Measurements from ENCODE around the gene RNF103. TPM values are rescaled to one million over a fixed set of nuclear protein-coding genes. Genes with fewer than 3 reads are reported as not detected.

RNF103 gene
- total RNA-seq, 1 donor from 2014 or later: 23.3 TPM

DNA sequence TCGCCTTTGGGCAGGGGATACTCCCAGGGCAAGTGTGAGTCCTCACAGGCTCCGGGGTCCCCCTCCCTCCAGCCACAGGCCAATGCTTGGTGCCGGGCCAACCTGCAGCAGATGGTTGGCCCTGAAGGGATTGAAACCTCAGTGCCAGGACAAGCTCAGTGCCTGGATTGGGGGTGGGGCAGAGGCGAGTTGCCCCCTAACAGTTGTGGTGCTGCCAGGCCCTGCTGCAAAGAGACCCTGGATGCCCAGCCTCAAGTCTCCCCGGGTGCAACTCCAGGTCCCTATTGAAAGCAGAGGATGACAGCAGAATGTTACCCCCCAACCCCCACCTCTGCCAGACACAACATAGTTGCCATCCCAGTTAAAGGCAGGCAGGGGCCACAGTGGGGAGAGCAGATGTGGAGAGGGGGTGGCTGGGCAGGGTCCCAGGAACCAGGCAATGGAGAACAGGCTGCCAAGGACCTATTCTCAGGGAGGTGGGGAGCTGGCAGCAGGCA, 9.5 kb upstream of the RNF103 start:
- Histone ChIP-seq H3K36me3 (no peaks in the 10 kb centered on the region), H3K27me3 (no peaks in the 10 kb centered on the region), H3K4me3 (no peak overlapping the region), H3K27ac (no peak overlapping the region), H3K9me3 (no peaks in the 10 kb centered on the region), H3K4me1 (no peaks in the 10 kb centered on the region)
- intact Hi-C loops (cut with DNase I): no loop called here
- no peak for DNase-seq (ENCODE audit: extremely low spot score in 2 of 2)
- TF ChIP-seq CTCF (IDR thresholded peaks at IDR 0.05) (no peak), POLR2A (IDR thresholded peaks at IDR 0.05) (no peak), POLR2AphosphoS5 (IDR thresholded peaks at IDR 0.05; ENCODE audit: insufficient read depth in 1 of 2, low read depth in 1 of 2) (no peak)

DNA sequence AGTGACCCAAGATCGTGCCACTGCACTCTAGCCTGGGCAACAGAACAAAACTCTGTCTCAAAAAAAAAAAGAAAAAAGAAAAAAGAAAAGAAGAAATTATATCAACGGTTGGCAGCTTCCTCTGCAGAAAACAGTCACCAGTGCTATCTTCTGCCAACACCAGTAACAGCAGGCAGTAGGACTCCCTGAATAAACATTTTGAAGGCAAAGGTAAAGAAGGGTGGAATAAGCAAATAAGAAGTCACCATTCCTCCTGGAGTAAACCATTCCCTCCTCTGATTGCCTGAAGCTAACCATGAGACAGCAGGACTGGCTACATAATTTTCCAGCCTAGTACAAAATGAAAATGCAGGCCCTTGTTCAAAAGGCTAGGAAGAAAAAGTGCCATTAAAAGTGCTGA, 9.0 kb upstream of the RNF103 start:
- TF ChIP-seq CTCF (IDR thresholded peaks at IDR 0.05): no peak
- TF ChIP-seq POLR2AphosphoS5 (IDR thresholded peaks at IDR 0.05; ENCODE audit: insufficient read depth in 1 of 2, low read depth in 1 of 2): no peak
- no peak for TF ChIP-seq POLR2A (IDR thresholded peaks at IDR 0.05)
- H3K4me1 ChIP-seq: no peaks in the 10 kb centered on the region
- intact Hi-C loops (cut with DNase I): no loop called here
- no peak overlapping the region for H3K4me3 ChIP-seq
- DNase-seq (ENCODE audit: extremely low spot score in 2 of 2): no peak
- H3K9me3 ChIP-seq: no peaks in the 10 kb centered on the region
- no peaks in the 10 kb centered on the region for H3K27me3 ChIP-seq
- H3K27ac ChIP-seq: no peak overlapping the region
- H3K36me3 ChIP-seq: no peaks in the 10 kb centered on the region

- Histone ChIP-seq H3K36me3 (no peaks in the 10 kb centered on the region), H3K27me3 (no peaks in the 10 kb centered on the region), H3K27ac (no peak overlapping the region), H3K9me3 (no peaks in the 10 kb centered on the region), H3K4me3 (no peak overlapping the region), H3K4me1 (no peaks in the 10 kb centered on the region)
- intact Hi-C loops (cut with DNase I): no loop called here
- DNase-seq (ENCODE audit: extremely low spot score in 2 of 2): no peak
- no peak for TF ChIP-seq POLR2AphosphoS5 (IDR thresholded peaks at IDR 0.05; ENCODE audit: insufficient read depth in 1 of 2, low read depth in 1 of 2)
- TF ChIP-seq POLR2A (IDR thresholded peaks at IDR 0.05): no peak
- no peak for TF ChIP-seq CTCF (IDR thresholded peaks at IDR 0.05)
These were observed 8.3 kb upstream of the RNF103 start for GRCh38 chr2:86631846-86632485.

DNA sequence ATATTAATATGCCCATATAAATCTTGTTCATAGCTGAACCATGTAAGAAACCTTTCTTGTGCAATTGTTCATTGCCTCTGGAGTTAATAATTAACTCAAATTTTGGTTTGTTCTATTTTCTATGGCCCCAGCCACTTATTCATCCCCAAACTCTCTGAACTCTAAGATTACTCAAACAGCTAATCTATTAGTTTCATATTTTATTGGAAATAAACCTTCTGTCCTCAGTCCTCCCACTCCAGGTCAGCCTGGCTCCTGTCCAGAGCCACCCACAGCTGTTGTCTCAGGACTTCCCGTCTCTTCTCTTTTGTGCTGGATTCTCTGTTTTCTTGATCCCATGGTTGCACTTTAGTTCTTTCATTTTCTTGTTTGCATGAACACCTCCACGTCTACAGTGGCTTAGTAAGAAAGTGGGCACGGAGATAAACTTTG, 4.4 kb upstream of the RNF103 start:
- Histone ChIP-seq H3K4me1 (no peaks in the 10 kb centered on the region), H3K27me3 (no peaks in the 10 kb centered on the region), H3K4me3 (no peak overlapping the region), H3K27ac (no peak overlapping the region), H3K9me3 (no peaks in the 10 kb centered on the region), H3K36me3 (no peaks in the 10 kb centered on the region)
- DNase-seq (ENCODE audit: extremely low spot score in 2 of 2): no peak
- TF ChIP-seq POLR2AphosphoS5 (IDR thresholded peaks at IDR 0.05; ENCODE audit: insufficient read depth in 1 of 2, low read depth in 1 of 2) (no peak), CTCF (IDR thresholded peaks at IDR 0.05) (no peak), POLR2A (IDR thresholded peaks at IDR 0.05) (no peak)
- intact Hi-C loops (cut with DNase I): no loop called here

GRCh38 chr2:86627550-86627949, 3.9 kb upstream of the RNF103 start:
- Histone ChIP-seq H3K27me3 (no peaks in the 10 kb centered on the region), H3K4me1 (no peaks in the 10 kb centered on the region), H3K9me3 (no peaks in the 10 kb centered on the region), H3K36me3 (no peaks in the 10 kb centered on the region), H3K27ac (no peak overlapping the region), H3K4me3 (no peak overlapping the region)
- no peak for DNase-seq (ENCODE audit: extremely low spot score in 2 of 2)
- TF ChIP-seq POLR2A (IDR thresholded peaks at IDR 0.05) (no peak), CTCF (IDR thresholded peaks at IDR 0.05) (no peak), POLR2AphosphoS5 (IDR thresholded peaks at IDR 0.05; ENCODE audit: insufficient read depth in 1 of 2, low read depth in 1 of 2) (no peak)
- intact Hi-C loops (cut with DNase I): no loop called here

All from vagina (tissue), 2 donors.